Measurements from ENCODE around the gene DPCD. TPM values are rescaled to one million over a fixed set of nuclear protein-coding genes. Genes with fewer than 3 reads are reported as not detected.

DPCD gene
- total and polyA plus RNA-seq, 4 donors: 5.1 to 6.9 (median 5.6) TPM

DNA sequence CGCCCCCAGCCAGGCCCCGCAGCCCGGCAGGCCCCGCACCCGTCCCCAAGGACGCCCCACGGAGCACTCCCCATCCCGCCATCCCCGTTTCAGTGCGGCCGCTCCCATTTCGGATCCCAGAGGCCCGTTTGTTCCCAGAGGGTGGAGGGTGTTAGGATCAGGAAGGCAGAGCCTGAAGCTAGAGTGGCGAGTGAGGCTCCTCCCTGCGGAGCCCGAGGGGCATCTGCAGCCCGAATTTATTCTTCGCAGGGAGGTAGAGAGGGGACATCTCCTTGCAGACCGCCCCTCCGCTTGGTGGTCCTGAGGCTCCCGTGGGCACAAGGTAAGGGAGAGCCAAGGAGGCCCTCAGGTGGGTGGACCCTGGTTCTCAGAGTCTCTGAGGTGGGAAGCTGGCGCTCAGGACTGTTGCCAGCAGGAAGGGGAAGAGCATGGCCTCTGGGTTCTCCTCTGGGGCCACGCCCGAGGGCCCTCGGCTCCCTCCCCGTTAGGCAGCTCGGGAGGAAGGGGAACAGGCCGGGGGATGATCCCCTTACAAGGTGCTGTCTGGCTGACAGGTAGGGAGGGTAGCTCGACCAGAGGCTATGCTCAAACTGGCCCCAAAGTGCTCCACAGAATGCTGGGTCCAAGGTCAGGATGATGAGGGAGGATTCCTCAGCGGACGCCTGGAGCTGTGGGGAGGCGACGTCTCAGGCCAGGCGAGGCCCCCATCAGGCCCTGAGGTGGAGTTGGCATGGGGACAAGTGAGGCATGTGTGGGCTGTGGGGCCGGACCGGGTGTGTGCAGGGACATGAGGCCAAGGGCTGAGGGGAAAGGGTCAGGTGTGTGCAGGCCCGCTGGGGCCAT lies 17.5 kb upstream of the DPCD start (continued):
- TF ChIP-seq, protein P1, sequence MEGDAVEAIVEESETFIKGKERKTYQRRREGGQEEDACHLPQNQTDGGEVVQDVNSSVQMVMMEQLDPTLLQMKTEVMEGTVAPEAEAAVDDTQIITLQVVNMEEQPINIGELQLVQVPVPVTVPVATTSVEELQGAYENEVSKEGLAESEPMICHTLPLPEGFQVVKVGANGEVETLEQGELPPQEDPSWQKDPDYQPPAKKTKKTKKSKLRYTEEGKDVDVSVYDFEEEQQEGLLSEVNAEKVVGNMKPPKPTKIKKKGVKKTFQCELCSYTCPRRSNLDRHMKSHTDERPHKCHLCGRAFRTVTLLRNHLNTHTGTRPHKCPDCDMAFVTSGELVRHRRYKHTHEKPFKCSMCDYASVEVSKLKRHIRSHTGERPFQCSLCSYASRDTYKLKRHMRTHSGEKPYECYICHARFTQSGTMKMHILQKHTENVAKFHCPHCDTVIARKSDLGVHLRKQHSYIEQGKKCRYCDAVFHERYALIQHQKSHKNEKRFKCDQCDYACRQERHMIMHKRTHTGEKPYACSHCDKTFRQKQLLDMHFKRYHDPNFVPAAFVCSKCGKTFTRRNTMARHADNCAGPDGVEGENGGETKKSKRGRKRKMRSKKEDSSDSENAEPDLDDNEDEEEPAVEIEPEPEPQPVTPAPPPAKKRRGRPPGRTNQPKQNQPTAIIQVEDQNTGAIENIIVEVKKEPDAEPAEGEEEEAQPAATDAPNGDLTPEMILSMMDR (IDR thresholded peaks at IDR 0.05; ENCODE audit: low read depth, low read length, missing input control): no peak
- no peak for TF ChIP-seq TAF1 (conservative IDR thresholded peaks at IDR 0.05)
- TF ChIP-seq EGR1 (IDR thresholded peaks at IDR 0.05; ENCODE audit: low read depth in 2 of 2): no peak
- TF ChIP-seq ZBTB33 (IDR thresholded peaks at IDR 0.05): no peak
- TF ChIP-seq FOXA1 (IDR thresholded peaks at IDR 0.05): no peak
- TF ChIP-seq MAX (IDR thresholded peaks at IDR 0.05): no peak
- no peak for TF ChIP-seq HNF4A (conservative IDR thresholded peaks at IDR 0.05)

GRCh38 chr10:101571271-101571925 lies 16.7 kb upstream of the DPCD start:
- DNase-seq (ENCODE audit: low spot score): no peak
- WGBS: 70% methylated on average over 8 of the region's 8 CpGs

DNA sequence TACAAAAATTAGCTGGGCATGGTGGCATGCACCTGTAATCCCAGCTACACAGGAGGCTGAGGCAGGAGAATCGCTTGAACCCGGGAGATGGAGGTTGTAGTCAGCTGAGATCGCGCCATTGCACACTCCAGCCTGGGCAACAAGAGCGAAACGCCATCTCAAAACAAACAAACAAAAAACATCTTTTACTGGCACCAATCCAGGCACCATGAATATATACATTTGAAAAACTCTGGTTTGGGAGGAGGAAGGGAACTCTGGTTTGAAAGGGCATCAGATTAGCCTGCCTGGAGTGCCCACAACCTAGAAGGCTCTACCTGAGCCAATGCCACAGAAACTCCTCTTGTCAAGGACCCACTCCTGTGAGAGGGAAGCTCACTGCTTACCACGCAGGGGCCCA lies 16.0 kb upstream of the DPCD start:
- Histone ChIP-seq H3K27me3 (ENCODE audit: control insufficient read depth in 4 of 4, insufficient read depth in 4 of 4, low read length in 3 of 4) (peaks cover 0 to 7% (median 2%) of the 10 kb centered on the region in 4 donors), H3K9me3 (ENCODE audit: control insufficient read depth in 4 of 4, low read length in 3 of 4) (peaks cover 5 to 10% (median 8%) of the 10 kb centered on the region in 4 donors), H3K36me3 (ENCODE audit: control insufficient read depth in 4 of 4, insufficient read depth in 3 of 4, low read depth in 1 of 4, low read length in 3 of 4) (peaks cover 0 to 3% (median 0%) of the 10 kb centered on the region in 4 donors), H3K4me3 (ENCODE audit: low read depth in 1 of 3, low read length in 3 of 3) (no peak overlapping the region), H3K9ac (ENCODE audit: low read depth in 1 of 2, low read length in 2 of 2) (no peak overlapping the region), H3K4me1 (ENCODE audit: control insufficient read depth in 4 of 4, insufficient read depth in 4 of 4, low read length in 3 of 4) (peaks cover 7 to 16% (median 9%) of the 10 kb centered on the region in 4 donors), H3K27ac (ENCODE audit: low read depth in 1 of 2, low read length in 2 of 2) (no peak overlapping the region)
- TF ChIP-seq JUND (IDR thresholded peaks at IDR 0.05) (no peak), EGR1 (IDR thresholded peaks at IDR 0.05; ENCODE audit: low read depth in 2 of 2) (no peak), SP1 (IDR thresholded peaks at IDR 0.05) (no peak), TAF1 (conservative IDR thresholded peaks at IDR 0.05) (no peak), RAD21 (IDR thresholded peaks at IDR 0.05) (no peak), GABPA (IDR thresholded peaks at IDR 0.05 in 1 of 2, conservative IDR thresholded peaks at IDR 0.05 in 1 of 2) (no peak), HNF4G (IDR thresholded peaks at IDR 0.05) (no peak), FOXA2 (IDR thresholded peaks at IDR 0.05) (no peak), ATF3 (IDR thresholded peaks at IDR 0.05) (no peak), YY1 (IDR thresholded peaks at IDR 0.05) (no peak)
- TF ChIP-seq, protein P1 (IDR thresholded peaks at IDR 0.05; ENCODE audit: low read depth, low read length, missing input control): no peak
- no peak for DNase-seq (ENCODE audit: low spot score)
- 90% methylated on average over 7 of the region's 7 CpGs for WGBS

More at GRCh38 chr10:101571271-101571925, 16.7 kb upstream of the DPCD start:
- H3K36me3 ChIP-seq (ENCODE audit: control insufficient read depth in 4 of 4, insufficient read depth in 3 of 4, low read depth in 1 of 4, low read length in 3 of 4): no peaks in the 10 kb centered on the region
- no peak for TF ChIP-seq RXRA (IDR thresholded peaks at IDR 0.05)
- no peak overlapping the region for H3K27ac ChIP-seq (ENCODE audit: low read depth in 1 of 2, low read length in 2 of 2)
- no peak overlapping the region for H3K9ac ChIP-seq (ENCODE audit: low read depth in 1 of 2, low read length in 2 of 2)
- H3K4me1 ChIP-seq (ENCODE audit: control insufficient read depth in 4 of 4, insufficient read depth in 4 of 4, low read length in 3 of 4): peaks cover 7 to 18% (median 10%) of the 10 kb centered on the region in 4 donors
- no peak overlapping the region for H3K4me3 ChIP-seq (ENCODE audit: low read depth in 1 of 3, low read length in 3 of 3)
- peaks cover 0 to 7% (median 5%) of the 10 kb centered on the region in 4 donors for H3K27me3 ChIP-seq (ENCODE audit: control insufficient read depth in 4 of 4, insufficient read depth in 4 of 4, low read length in 3 of 4)
- peaks cover 5 to 10% (median 8%) of the 10 kb centered on the region in 4 donors for H3K9me3 ChIP-seq (ENCODE audit: control insufficient read depth in 4 of 4, low read length in 3 of 4)

Data from liver (tissue), 9 donors.